ENCODE measurements around the gene ARHGAP27.

ARHGAP27 gene

GRCh38 chr17:45384047-45384788 lies 48.5 kb downstream of the ARHGAP27 start:
- no peak for DNase-seq

GRCh38 chr17:45383003-45383402 lies 49.7 kb downstream of the ARHGAP27 start:
- DNase-seq: no peak

- no peak for DNase-seq
Observed at GRCh38 chr17:45382226-45382625, 50.4 kb downstream of the ARHGAP27 start.

DNA sequence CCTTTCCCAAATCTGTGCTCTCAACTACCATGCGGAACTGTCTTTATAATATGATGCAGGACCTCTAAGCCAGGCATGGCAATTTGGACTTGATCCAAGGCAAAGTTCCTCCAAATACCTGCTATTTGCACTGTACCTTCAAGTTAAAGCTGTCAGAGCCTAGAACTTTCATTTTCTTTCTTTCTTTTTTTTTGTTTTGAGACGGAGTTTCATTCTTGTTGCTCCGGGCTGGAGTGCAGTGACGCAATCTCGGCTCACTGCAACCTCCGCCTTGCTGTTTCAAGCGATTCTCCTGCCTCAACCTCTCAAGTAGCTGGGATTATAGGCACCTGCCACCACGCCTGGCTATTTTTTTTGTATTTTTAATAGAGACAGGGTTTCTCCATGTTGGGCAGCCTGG lies 51.7 kb downstream of the ARHGAP27 start:
- DNase-seq: no peak

DNA sequence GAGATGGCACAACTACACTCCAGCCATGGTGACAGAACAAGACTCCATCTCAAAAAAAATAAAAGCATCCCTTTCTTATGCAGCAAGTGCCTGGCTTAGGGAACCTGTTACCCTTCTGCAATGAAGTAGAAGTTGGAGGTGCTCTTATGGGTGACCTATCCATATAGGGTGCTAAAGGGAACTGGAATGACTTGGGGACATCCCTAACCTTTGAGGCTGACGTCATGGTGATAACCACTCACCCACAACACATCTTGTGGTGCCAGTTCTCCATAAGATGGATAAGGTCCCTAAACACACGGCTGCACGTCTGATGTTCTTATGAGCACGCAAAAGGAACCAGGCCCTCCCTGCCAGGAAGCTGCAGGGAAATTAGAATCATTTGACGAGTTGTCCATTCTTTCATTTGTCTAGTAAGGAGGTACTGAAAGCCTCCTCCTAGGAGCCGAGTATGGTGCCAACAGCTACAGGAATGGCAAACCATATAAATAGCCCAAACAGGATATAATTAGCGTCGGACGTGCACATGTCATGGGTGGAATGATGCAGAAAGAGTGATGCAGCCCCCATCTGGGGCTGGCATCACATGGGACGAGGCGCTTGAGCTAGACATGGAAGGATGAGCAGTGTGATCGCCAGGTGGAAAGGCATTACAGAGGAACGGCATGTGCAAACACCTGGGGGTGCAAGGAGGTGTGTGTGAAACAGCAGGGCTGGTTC lies 52.5 kb downstream of the ARHGAP27 start:
- DNase-seq: no peak

DNA sequence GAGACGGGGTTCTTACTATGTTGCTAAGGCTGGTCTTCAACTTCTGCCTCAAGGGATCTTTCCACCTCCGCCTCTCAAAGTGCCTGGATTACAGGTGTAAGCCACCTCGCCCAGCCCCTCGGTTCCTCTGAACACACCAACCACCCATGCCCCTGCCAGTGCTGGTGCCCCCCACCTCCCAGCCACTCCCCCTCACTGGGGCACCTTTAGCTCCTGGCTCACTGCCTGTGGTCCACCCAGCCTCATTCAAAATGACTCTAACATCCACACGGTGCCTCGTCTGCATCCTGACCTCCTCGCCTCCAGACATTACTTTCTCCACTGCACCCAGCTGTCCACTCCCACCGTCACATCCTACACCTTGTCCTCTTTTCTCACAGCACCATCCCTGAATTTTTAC lies 55.3 kb downstream of the ARHGAP27 start:
- DNase-seq: no peak

DNA sequence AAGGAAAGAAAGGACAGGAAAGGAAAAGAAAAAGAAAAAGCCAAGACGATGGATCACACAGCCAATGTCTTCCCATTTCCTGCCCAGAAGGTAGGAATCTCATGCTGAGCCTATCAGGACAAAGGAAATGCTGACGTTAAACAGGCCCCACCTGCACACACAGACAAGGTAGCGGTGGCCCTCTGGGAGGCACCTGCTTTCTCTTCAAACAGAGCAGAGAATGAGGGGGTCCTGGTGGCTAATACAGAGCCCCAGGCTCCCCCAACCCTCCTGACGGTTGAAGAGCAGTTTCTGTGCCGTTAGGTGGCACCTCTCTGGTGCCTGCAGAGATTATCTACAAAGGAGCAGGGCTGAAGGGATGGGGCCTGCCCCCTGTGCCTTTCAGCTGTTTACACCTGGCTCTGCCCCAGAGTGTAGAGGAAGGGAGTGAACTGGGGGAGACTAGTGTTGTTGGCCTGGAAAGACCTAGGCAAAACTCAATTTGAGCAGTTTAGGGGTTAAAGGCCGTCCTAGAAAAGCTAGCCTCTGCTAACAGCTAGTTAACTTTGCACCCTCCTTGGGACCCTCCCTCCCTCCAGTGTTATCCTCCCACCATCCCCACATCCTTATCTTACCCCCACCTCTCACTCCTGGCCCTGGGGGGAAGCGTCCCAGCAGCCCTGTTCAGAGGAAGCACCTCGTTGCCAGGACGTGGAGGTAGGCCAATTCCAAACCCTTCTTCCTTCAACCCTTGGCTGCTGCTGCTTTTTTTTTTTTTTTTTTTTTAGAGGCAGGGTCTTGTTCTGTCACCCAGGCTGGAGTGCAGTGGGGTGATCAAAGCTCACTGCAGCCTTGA lies 56.3 kb downstream of the ARHGAP27 start:
- DNase-seq: no peak

GRCh38 chr17:45374501-45374900 lies 58.2 kb downstream of the ARHGAP27 start:
- no peak for DNase-seq

- no peak for DNase-seq
Observed at GRCh38 chr17:45372325-45372869, 60.3 kb downstream of the ARHGAP27 start.

DNA sequence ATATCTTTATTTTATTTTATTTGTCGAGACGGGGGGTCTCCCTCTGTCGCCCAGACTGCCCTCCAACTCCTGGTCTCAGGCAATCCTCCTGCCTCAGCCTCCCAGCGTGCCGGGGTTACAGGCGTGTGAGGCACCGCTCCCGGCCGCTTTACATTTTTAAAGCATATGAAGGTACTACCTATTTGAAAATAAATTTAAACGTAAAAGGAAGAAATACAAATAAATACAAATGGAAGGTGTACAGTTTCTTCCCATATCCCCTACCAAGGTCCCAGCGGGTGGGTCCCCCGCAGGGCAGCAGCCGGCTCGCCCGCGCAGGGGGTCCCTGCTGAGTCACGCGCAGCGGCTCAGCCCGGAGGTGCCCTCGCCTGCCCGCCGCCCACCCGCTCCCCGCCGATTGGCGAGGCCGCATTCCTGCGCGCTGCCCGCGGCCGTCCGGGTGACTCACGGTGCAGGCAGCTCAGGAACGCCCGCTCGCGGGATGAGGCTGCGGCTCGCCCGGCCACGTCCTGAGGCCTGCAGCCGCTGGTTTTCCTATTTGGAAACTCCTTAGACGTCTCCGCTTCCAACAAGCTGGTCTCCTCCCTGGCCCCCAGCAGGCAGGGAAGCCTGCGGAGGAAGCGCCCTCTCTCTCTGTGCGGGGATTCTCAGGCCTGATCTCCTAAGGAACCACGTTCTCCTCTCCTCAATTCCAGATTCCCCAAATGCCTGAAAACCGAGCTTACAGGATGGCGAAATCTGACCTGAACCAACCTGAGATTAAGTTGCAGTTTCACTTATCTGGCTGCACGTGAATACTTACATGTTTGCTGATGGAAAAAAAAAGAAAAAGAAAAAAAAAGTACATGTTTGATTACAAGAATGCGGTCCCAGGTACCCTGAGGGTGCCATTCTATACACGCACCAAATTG lies 61.0 kb downstream of the ARHGAP27 start:
- no peak for DNase-seq

DNA sequence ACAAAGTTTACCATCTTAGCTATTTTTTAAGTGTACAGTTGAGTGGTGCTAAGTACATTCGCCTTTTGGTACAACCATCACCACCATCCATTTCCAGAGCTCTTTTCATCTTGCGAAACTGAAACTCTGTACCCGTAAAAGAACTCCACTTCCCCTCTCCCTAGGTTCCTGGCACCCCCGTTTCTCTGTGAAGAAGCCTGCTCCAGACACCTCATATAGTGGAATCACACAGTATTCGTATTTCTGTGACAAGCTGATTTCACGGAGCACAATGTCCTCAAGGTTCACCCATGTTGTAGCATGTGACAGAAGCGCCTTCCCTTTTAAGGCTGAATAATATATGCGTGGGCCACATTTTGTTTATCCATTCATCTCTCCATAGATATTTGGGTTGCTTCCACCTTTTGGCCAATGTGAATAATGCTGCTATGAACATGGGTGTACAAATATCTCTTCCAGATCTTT lies 61.7 kb downstream of the ARHGAP27 start:
- no peak for DNase-seq

- no peak for DNase-seq
Observed at GRCh38 chr17:45369421-45369820, 63.2 kb downstream of the ARHGAP27 start.

DNA sequence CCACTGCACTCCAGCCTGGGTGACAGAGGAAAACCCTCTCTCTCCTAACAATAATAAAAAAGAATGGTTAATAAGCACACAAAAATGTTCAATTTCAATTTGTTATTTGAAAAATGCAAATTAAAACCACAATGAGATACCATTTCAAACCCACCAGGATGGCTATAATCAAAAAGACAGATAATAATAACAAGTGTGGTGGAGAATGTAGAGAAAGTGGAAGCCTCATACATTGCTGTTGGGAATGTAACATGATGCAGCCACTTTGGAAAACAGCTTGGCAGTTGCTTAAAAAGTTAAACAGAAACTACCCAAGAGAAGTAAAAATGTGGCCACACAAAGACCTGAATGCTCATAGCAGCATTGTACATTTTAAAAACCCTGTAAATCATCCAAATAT lies 64.0 kb downstream of the ARHGAP27 start:
- DNase-seq: no peak

- DNase-seq: no peak
Observed at GRCh38 chr17:45367216-45367615, 65.5 kb downstream of the ARHGAP27 start.

DNA sequence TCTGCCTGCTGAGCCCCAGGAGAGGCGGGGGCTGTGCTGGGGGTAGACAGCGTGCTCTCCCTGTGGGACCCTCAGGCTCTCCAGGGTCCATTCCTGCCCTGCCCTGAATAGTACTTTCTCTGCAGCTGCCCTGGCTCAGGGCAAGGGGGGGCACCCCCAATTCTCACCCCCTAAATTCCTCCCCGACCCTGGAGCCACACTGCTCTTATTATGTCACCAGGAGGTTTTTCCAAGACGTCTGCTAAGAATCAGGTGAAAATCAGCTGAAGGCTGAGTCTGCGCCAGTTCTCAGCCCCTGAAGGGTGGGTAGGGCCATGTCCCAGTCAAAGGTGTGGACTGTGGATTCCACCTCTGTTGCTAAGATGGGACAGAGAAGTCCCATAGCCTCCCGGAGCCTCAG lies 66.0 kb downstream of the ARHGAP27 start:
- DNase-seq: no peak

GRCh38 chr17:45366049-45366448 lies 66.6 kb downstream of the ARHGAP27 start:
- DNase-seq: no peak

DNA sequence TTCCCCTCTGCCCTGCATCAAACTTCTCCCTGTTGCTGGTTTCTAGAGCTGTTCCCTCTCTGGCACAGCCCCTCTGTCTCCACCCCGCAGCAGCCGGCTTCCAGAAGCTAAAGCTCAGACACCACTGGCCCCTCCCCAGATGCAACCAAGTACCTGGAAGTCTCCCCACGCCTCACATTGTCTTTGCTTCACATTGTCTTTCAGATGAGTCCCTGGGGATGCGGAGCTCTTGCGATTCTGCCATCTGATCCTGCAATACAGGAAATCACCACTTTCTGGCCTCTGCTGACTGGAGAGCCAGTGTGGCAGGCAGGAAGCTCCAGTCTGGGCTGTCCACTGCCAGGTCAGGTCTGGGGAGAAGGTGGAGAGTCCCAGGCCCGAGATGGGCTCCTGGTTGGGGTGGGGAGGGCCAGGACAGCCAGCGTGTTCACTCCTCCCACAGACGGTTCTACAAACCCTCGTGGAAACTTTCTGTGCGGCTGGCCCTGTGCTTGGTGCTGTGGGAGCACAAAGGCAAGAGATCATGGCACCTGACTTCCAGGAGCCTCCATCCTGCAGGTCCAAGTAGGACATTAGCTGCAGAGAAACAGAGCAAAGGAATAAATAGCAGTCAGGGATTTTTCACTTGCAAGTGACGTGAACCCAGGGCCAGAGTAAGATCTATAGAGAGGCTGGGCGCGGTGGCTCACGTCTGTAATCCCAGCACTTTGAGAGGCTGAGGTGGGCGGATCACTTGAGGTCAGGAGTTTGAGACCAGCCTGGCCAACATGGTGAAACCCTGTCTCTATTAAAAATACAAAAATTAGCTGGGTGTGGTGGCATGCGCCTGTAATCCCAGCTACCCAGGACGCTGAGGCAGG lies 67.9 kb downstream of the ARHGAP27 start:
- no peak for DNase-seq

DNA sequence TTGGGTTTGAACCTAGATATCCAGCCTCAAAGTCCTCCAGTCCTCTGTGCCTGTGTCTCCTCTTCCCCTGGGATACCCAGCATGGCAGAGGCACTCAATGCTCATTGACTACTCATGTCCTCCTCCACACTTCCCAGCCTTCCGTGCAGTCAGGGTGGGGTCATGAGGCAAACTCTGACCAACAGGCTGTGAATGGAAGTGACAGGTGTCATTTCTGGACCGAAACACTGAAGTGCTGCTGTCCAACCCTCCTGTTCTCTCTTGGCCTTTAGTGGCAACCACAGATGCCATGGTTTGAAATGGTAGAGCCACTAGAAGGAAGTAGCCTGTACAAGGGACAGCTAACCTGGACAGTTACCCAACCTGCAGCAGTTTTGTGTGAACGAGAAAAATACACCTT lies 69.2 kb downstream of the ARHGAP27 start:
- DNase-seq: no peak

DNA sequence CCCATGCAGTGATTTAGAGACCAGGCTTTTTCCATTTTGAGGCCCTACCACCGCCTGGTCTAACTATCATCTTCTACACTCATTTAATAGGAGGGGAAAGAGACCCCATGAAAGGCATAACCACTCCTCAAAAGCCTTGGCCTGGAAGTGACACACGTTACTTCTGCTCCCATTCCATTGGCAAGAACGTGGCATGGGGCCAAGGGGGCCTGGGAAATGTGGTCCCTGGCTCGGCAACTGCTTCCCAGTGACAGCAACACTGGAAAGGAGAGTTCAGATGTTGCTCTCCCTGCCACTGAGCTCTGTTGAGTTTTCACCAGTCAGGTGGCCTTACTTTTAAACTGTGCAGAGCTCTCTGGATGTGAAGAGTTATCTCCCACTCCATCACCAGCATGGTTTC lies 70.7 kb downstream of the ARHGAP27 start:
- no peak for DNase-seq

DNA sequence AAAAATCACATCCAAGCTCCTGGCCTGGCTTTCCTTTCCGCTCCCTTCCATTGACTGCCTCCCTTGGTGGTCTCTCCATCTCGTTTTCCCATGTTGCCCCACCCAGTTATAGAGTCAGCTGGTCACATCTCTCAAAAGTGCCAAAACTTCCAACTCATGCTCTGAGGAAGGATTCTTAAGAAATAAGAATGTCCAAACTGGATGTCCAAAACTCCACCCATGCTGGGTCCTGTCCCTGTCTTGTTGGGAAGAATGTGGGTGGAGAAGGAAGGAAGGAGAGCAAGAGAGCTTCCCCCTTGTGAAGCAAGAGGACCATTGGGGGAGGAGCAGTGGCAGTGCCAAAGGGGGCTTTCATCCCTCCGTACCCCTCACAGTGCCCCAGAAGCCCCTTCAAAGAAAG lies 71.2 kb downstream of the ARHGAP27 start:
- DNase-seq: no peak

- DNase-seq: no peak
Observed at GRCh38 chr17:45357364-45357997, 75.2 kb downstream of the ARHGAP27 start.
